SH-SY5Y (cell line): ENCODE results near the gene TOP1.

Experiments used
- GATA2 ChIP-seq: IDR thresholded peaks from 2 replicates; pipeline ENCODE4 v1.6.1; 2011; ENCODE audit warnings: mild to moderate bottlenecking, low read depth, low read length
- GATA3 ChIP-seq: IDR thresholded peaks from 2 replicates; pipeline ENCODE4 v1.6.1; 2011; ENCODE audit warnings: low read depth, mild to moderate bottlenecking, low read length, moderate library complexity

GRCh38 chr20:41048461-41049301, 20.1 kb downstream of the TOP1 start:
- TF ChIP-seq GATA2 = no peak
- TF ChIP-seq GATA3 = no peak
